SK-N-SH (cell line): ENCODE data around the gene ORC1.

Experiments used
- JUND ChIP-seq: IDR thresholded peaks from 2 replicates; pipeline ENCODE4 v1.4.0; 2012
- NFIC ChIP-seq: IDR thresholded peaks from 2 replicates; pipeline ENCODE4 v1.4.0; 2012; ENCODE audit warnings: borderline replicate concordance
- REST ChIP-seq: IDR thresholded peaks from 2 replicates; pipeline ENCODE4 v1.6.1; 2012; ENCODE audit warnings: mild to moderate bottlenecking, low read depth, low read length, moderate library complexity
- RXRA ChIP-seq: IDR thresholded peaks from 2 replicates; pipeline ENCODE4 v1.4.0; 2012; ENCODE audit warnings: low read depth, mild to moderate bottlenecking, borderline replicate concordance
- TAF1 ChIP-seq: IDR thresholded peaks from 2 replicates; pipeline ENCODE4 v1.6.1; 2012; ENCODE audit warnings: low read depth, mild to moderate bottlenecking, low read length, moderate library complexity, borderline replicate concordance
- TF ChIP-seq, protein P1 (sequence below): fragments of 200-600 bp; sonication (generic); IDR thresholded peaks from 2 replicates; pipeline ENCODE4 v1.6.1; 2017; ENCODE audit warnings: antibody characterized with exemption, mild to moderate bottlenecking, moderate library complexity
- TF ChIP-seq, protein P2 (sequence below): IDR thresholded peaks from 2 replicates; pipeline ENCODE4 v1.4.0; 2012; ENCODE audit warnings: low read depth

GRCh38 chr1:52358851-52359497 is 45.2 kb downstream of the ORC1 start:
- TF ChIP-seq TAF1 (no peak), REST (no peak), JUND (no peak), NFIC (no peak), RXRA (no peak)
- TF ChIP-seq, protein P1, sequence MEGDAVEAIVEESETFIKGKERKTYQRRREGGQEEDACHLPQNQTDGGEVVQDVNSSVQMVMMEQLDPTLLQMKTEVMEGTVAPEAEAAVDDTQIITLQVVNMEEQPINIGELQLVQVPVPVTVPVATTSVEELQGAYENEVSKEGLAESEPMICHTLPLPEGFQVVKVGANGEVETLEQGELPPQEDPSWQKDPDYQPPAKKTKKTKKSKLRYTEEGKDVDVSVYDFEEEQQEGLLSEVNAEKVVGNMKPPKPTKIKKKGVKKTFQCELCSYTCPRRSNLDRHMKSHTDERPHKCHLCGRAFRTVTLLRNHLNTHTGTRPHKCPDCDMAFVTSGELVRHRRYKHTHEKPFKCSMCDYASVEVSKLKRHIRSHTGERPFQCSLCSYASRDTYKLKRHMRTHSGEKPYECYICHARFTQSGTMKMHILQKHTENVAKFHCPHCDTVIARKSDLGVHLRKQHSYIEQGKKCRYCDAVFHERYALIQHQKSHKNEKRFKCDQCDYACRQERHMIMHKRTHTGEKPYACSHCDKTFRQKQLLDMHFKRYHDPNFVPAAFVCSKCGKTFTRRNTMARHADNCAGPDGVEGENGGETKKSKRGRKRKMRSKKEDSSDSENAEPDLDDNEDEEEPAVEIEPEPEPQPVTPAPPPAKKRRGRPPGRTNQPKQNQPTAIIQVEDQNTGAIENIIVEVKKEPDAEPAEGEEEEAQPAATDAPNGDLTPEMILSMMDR = no peak
- TF ChIP-seq, protein P2, sequence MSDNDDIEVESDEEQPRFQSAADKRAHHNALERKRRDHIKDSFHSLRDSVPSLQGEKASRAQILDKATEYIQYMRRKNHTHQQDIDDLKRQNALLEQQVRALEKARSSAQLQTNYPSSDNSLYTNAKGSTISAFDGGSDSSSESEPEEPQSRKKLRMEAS = no peak
